Activated CD4-positive, alpha-beta T cell treated with anti-CD3 and anti-CD28 coated beads, Interleukin-2, Interleukin-4, amounts not matched to agents 100 ng/mL and 50 ng/mL, durations not matched to agents 16 hours and 8 hours (primary cell): ENCODE measurements around the gene TTLL5.
A peak's percentile ranks its signal among the peaks of the same experiment; 100 is the strongest.

Experiments used
- DNase-seq: peaks from one replicate; pipeline ENCODE4 v3.0.0-alpha.2; 2020; ENCODE audit warnings: low spot score

The TTLL5 gene

DNA sequence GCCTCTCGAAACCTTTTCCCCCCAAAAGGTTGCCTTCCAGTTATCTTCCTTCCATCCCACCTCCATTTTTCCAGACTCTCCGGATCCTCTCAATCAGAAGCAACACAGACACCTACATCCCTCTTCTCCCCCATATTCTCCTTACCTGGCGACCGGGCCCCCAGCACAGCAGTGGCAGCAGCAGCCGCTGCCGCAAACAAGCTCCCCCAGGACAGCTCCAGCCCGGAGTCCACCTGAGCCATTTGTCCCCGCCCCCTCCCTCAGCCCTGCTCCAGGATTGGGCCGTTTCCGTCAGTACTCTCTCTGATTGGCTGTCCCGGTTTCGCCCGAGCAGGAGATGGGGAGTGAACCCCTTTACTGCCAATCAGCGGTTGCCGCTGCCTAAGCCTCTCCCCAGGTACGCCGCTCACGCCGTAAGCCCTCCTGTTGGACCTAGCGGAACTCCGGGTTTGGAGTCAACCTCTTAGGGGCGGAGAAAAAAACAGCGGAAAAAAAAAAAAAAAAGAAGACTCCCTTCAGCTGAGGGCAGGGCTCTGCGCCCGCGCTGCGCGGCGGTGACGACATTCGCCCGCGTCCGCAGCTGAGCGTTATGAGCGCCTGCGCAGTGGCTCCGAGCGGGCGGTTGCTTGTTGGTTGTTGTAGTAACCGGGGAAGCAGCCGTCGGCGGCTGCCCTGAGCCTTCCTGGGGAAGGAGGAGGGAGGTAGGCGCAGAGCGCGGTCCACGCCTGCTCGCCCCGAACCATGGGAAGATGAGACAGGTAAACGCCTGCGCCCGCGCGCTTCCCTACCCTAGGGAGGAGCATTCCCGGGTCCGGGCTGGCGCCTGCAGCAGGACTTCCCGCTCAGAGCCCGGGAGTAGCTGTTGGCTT, at the start of gene TTLL5, which contains the start of gene ERG28:
Gene TTLL5 (plus strand): TSS at position 617 of the 869 bp plus-strand sequence. CDS start 1,904 bp downstream, outside the sequence.
Gene ERG28 (minus strand): TSS at position 247 of the 869 bp plus-strand sequence. CDS start 3,374 bp downstream, outside the sequence.
- peak; percentile 98 for DNase-seq

DNA sequence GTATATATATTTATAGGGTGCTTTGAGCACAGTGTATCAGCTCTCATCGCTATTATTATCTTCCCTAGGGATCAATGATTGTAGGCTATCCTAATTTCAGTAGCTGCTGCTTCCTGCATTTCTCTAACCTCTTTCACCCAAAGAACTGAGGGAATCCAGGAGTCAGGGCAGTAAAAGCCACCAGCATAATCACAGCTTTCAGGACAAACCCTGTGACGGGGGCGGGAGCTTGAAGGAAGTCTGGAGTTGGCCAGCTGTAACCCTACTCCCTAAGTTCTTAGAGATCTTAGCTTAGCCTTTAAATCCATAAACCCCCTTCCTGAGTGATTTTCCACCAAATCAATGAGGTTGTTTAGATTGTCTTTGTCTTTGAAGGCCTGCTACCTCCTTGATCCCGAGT, 48.9 kb upstream of the TTLL5 start:
- DNase-seq = no peak

- no peak for DNase-seq
These were observed 46.9 kb upstream of the TTLL5 start for GRCh38 chr14:75614179-75614578.

DNA sequence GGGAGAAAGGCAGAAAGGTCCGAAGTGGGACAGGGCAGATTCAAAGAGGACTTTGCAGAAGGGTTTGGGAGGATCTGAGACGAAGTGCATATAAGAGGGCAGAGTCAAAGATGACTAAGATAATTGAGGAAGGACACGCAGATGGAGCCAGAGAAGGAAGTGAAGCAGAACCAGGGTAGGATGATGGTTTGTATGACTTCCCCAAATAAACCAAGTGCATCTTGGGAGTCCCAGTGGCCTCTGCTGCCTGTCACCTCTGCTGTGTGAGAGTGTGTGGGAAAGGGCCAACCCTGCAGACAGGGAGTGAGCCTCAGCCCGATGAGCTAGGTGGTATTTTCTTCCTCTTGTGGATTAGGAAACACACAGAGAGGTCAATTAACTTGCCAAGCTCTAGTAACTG, 45.8 kb upstream of the TTLL5 start:
- DNase-seq = no peak

DNA sequence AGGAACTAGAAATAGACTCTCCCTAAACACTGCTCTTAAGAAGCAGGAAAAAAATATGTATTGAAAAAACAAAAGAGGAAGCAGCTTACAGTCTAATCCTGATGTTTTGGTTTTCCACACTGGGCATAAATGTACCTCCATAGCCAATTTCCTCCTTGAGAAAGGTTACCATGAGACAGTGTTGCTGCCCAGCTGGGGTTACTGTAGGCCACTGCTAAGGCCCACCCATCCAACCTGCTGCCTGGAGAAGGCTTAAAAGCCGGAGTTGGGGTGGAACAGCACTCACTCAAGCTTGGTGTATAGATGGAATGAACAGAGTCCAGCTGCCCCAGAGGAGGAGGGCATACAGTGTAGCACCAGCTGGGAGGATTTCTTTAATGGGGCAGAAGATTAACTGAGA, 41.5 kb upstream of the TTLL5 start:
- no peak for DNase-seq

DNA sequence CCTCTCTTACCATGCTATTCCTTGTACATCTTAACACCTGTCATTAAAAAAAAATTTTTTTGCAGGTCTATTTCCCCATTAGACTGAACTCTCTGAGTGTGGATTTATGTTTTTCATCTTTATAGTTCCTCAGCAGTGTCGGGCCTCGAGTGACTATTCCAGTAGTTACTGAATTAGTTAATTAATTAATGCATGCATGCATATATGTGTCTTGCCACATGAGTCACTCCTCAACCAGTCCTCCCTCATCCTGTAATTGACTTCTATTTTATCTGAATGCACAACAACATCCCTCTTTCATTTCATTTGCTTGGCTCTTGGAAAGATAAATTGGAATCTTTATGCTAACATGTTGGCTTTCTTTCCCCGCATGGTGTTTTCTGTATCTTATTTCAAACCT, 36.0 kb upstream of the TTLL5 start:
- DNase-seq = no peak

- DNase-seq = no peak
These were observed 34.6 kb upstream of the TTLL5 start for GRCh38 chr14:75626396-75626795.

- DNase-seq = no peak
These were observed 34.2 kb upstream of the TTLL5 start for GRCh38 chr14:75626863-75627262.

DNA sequence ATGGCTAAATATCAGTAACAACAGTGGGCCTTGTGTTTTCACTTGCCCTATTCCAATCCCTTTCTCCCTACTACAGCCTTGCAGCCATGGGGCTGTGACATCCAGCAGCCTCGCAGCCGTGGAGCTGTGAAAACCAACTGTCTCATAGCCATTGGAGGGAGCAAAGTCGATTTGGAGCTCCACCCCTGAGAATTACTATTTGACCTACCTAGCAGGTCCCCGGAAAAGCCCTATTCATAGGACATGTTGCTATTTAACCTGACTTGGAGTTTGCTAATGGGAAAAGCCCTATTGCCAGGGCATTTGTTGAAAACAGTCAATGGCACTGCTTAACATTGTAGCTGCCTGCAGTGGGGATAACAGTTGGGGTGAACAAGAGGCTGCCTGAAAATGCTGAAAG, 33.6 kb upstream of the TTLL5 start:
- DNase-seq = no peak

DNA sequence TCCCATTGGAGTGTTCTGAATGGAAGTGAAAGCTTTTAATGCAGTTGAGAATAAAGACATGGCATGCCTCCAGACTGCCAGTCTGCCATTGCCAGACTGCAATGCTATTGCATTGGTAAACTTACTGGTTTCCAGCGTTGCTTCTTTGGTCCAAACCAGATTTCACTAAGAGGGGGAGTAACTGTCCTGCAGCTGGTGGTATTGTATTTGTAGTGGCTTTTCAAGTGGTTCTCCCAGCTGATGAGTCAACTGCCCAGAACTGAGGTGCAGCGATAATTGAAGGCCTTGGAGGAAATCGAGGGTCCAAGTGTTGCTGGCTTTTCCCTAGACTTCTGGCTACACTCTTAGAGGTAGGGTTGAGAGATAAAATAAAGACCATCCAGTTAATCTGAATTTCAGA, 32.2 kb upstream of the TTLL5 start:
- no peak for DNase-seq

GRCh38 chr14:75630695-75631452, 30.2 kb upstream of the TTLL5 start:
- DNase-seq = no peak

- no peak for DNase-seq
These were observed 29.6 kb upstream of the TTLL5 start for GRCh38 chr14:75631453-75631831.

DNA sequence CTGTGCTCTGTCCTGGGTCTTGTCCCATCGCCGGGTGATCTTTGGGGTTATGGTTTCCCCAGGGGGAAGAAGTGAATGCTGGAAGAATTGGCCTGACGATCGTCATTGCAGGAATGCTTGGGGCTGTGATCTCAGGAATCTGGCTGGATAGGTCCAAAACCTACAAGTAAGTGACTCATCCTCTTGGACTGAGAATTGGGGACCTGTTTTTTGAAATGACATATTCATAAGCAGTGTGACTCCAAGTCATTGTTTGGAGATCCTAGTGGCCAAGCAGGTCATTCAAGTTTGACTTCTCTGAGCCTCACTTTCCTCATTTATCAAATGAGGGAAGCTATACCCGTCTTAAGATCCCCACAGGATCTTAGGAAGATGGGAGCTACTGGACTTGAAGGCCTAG, 26.2 kb upstream of the TTLL5 start:
- no peak for DNase-seq

DNA sequence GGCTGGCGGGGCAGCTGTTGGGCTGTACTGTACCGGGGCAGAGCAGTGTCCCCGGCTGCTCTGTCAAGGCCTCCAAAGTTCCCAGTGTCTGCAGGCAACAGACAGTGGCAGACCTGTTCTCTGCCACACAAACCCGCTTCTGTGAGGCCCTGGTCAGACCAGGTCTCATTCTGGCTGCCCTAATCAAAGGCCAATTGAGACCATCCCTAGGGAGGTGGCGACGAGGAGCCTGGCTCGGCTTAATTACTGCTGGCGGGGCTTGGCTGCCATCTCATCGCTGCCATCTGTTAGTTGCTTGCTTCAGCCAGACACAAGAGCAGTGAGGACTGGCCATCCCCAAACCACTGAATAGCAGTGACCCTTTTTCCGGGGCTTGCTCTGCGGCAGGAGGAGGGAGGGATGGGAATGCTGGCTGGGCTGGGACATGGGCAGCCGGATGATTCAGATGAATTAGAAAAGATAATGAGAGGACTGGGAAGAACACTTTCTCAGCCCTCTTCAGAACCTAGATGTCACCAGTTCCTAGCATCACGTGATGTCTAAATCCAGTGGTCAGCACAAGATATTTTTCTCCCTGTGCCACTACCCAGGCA, 24.9 kb upstream of the TTLL5 start:
- DNase-seq = no peak

DNA sequence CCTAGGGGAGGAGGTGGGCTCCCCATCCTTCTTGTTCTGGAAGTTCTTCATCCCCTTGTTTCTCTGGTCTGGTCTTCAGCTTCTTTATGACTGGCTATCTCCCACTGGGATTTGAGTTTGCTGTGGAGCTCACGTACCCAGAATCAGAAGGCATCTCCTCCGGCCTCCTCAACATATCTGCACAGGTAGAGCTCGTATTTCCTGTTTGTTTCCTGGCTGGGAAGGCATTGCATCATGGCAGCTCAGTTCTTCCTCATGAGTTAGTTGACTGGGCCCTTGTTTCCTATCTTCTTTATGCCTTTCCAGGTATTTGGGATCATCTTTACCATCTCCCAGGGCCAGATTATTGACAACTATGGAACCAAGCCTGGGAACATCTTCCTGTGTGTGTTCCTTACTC, 20.2 kb upstream of the TTLL5 start:
- no peak for DNase-seq

DNA sequence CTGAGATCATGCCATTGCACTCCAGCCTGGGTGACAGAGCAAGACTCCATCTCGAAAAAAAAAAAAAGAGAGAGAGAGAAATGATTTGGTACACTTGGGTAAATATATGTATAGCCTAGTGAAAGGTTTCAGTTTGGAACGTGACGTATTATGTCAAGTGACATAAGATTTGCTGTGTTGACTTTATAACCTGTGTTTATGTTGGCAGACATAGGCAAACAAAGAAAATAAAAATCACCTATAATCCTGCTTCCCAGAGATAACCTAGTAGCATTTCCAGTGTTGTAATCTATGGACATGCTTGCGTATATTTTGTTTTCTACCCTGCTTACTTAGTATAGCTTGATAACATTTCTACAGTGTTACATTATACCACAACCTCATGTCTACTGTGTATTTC, 17.1 kb upstream of the TTLL5 start:
- no peak for DNase-seq

DNA sequence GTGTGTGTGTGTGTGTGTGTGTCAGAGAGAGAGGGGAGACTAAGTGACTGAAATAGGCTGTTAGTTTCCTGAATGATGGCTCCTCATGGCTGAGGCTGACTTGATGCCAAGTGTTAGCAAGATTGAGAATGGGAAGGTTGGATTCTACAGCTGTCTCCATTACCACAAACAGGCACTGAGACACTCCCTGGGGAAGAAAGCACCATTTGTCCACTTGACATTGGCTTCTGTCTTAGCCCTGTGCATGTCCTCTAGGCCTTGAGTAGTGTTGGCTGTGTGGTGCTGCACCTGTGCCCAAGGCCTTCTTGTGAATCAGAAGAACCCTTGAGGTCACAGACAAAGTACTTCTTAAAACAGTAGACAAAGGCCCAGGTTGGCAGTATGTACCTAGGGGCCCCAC, 16.0 kb upstream of the TTLL5 start:
- DNase-seq = no peak

DNA sequence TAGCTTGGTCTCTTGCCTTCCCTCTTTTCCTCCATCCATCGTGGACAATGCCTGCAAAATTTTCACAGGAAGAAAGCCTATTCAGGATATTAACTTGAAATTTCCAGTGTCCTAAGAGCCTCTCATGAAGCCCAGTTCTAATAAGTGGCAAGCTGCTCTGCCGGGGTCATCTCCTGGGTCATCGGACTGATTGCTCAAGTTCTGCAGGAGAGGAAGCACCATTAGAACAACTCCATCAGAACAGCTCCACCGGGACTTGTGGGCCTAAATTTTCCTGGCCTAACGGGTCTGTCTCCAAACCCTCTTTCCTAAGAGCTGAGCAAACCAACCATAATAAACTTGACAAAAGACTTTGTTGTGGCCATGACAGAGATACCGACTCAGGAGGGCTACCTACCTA, 14.3 kb upstream of the TTLL5 start:
- no peak for DNase-seq

- no peak for DNase-seq
These were observed 13.4 kb upstream of the TTLL5 start for GRCh38 chr14:75647640-75648039.

- no peak for DNase-seq
These were observed 12.8 kb upstream of the TTLL5 start for GRCh38 chr14:75648066-75648838.

GRCh38 chr14:75649337-75649736, 11.7 kb upstream of the TTLL5 start:
- no peak for DNase-seq

- no peak for DNase-seq
These were observed 11.3 kb upstream of the TTLL5 start for GRCh38 chr14:75649773-75650172.
